A172 (cell line): Measurements from ENCODE around the gene SPTBN4. TPM values are rescaled to one million over a fixed set of nuclear protein-coding genes. Genes with fewer than 3 reads are reported as not detected.

ENCODE experiments used
- DNase-seq: peaks from one replicate; pipeline ENCODE4 v3.0.0-alpha.2; 2015; ENCODE audit warnings: low spot score
- total RNA-seq: library from RNA; depleted of rRNA; stranded (reverse); fragments of >200 nt; shearing (Covaris generic); gene quantifications from 2 replicates; pipeline ENCODE4 v1.2.3, GENCODE V29; 2014

Gene SPTBN4
- total RNA-seq, 1 experiment from 2014 or later, result 2.2 TPM

DNA sequence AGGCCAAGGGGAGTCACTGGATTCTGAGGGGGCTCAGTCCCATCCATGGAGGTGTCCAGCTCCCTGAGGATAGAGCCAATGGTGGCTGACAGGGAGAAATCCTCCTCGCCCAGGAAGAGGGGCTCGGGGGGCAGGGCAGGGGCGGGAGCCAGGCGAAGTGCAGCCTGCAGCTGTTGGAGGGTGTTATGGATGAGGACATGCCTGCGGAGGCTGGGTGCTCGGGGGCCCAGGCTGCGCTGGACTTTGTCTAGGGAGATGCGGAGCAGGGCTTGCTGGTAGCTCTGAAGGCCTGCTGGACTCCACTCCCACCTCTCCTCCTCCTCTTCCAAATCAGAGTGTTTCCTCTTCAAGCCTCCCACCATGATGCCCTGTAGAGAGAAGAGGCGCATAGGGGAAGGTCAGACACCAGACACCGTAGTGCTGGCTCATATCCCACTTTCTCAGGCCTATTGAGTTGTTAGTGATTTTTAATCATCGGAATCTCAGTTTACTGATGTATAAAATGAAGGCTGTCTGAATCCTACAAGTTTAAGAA, 25.0 kb upstream of the SPTBN4 start:
- no peak for DNase-seq

DNA sequence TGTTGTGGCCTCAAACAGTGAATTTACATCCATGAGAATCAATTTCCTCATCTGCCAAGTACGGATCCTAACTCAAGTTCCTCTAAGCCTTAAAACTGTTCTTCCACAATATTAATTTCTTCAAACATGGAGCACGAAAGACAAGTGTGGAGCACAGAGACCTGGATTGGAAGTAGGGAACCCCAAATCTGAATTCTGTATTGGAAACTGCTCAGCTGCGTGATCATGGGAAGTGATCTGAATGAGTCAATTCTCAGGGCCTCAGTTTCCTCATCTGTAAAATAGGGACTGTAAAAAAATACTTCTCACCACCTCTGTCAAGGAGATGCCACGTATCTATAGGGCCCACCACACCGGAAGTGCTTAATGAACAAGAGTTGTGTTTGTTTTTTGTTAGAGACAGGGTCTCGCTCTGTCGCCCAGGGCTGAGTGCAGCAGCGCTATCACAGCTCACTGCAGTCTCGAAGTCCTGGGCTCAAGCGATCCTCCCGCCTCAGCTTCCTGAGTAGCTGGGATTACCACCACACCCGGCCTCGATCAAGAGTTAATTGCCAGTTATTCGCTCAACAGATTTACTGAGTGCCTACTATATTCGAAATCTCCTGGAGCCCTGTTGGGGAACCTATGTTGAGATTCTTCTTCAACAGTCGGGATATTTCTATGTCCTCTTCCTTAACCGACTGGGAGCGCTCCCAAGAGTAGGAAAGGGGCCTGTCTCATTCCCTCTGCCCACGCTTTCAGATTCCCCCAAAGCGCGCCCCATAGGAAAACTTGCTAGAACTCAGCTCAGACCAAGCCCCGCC, 24.3 kb upstream of the SPTBN4 start:
- no peak for DNase-seq

DNA sequence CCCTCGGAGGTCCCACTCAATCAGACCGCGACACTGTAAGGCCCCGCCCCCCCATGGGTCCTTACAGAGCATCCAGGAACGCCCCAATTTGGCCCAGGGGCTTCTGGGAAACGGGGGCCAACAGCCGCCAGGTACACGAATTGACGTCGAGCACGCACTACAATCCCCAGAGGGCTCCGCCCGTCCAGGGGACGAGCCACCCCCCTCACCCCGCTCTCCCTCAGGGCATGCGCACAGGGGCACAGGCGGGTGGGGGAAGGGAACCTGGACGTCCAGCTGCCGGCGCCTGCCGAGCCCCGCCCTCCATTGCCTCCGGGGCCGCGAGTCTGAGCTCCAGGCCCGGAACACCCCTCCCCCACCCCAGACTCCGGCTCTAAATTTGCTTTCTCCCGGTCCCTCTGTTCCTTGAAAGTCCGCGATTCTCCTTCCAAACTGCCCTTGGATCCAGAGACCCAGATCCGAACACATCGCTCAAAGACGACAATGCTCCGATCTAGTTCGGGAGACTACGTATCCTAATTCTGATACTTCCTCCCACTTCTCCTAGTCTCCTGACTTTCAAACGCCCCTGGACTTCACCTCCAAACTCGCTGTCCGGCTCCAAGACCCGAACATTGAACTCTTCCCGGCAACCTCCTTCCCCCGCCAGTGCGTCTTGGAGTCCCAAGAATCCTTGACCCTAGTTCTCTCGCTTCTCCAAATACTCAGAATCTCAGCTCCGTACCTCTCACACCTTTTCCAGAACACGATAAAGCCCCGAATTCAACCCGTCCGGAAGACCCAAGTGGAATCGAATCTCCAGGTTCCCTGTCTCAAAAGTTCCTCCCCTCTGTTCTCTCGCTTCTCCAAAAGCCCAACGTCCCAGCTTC, 23.4 kb upstream of the SPTBN4 start:
- DNase-seq, result peak; percentile 99

DNA sequence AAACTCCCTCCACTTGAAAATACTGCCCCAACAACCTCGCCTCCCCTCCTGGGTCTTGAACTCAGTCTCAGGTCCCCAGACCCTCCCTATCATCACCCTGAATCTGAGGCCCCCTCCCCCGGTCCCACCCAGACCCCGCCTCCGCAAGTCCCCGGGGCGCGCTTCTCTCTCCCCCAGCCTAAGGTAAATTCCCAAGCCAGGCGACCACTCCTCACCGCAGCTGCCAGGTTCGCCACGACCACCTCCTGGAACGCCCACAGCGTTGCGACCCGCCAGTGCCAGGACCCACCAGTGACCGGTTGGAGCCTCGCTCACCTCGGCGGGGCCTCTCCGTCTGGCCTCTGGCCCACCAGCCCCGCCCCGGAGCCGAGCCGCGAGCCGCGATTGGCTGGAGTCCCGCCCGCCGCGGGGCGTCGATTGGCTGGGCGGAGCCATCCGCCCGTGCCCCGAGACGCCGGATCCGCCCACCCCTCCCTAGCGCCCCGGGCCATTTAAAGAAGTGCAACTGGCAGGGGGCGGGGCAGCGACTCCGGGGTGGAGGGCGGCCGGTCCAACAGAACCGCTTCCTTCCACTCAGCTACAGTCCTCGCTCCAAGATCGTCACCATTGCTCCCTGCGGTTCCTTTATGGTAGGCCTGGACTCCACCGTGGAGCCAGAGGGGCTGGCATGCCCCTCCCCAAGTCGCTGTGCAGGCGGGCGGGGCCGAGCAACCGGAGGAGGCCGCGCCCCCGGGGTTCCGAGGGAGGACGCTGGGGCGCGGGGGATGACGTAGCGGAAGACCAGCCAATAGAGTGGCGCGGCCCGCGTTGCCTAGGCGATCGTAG, 22.6 kb upstream of the SPTBN4 start, which contains the start of gene SERTAD3:
SERTAD3 (minus strand) TSS at position 336 of the 825 bp plus-strand sequence. CDS start 2,255 bp downstream, outside the sequence.
- DNase-seq, result peak; percentile 94

DNA sequence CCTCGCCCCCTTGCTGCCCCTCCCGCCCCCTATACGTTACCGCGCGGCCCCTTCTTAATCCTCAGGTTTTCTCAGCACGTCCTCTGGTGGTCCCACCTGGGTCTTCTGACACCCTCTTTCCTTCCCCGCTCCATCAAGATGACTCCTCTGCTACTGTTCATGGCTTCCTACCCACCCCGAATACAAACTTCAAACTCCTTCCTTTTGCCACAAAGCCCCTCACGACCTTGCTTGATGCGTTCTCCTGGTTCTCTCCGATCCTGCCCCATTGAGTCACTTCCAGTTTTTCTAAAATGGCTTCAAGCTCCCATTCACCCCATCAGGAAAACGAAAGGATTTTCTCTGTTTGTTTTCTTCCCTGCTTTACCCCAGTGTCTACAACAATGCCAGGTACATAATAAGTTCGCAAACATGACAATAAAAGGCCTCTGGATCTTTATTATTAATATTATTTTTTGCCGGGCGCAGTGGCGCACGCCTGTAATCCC, 21.9 kb upstream of the SPTBN4 start:
- no peak for DNase-seq

DNA sequence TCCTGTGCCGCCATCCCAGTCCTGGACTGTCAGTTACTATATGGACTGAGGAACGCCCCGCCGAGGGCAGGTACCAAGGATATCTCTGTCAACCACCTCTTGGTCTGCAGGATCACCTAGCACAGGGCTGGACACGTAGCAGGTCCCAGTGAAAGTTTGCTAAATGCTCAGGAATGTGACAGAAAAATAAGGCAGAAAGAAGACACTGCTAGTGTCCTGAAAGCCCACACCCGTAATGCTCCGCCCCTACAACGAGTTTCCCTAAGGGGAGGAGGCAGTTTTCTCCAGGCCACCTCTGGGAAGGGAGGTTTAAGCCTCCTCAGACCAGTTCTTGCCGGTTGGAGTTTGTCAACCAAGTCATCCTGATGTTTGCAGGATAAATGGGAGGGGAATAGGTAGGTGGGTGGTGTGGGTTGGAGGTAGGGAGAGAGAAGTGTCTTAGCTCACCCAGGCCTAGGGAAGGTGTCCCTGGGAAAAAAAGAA, 21.0 kb upstream of the SPTBN4 start:
- peak; percentile 47 for DNase-seq

DNA sequence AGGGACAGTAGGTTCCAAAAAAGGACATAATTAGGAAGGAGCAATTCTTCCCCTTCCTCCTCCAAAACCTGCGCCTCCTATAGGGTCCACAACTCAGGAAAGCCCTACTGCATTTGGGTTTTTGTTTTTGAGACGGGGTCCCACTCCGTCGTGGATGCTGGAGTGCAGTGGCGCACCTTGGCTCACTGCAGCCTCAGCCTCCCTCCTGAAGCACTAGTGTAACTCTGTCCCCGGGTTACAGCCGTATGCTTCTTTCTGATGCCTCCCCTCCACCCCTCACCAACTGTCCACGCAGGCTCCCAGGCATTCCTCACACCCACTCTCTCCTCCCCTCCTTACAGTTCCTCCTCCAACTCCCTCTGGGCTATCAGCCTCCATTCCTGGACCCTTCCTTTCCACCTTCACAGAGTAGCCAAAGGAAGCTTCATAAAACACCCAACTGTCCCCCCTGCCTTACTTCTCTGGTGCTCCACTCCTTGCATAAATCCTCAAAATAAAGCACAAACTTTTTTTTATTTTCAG, 20.5 kb upstream of the SPTBN4 start:
- no peak for DNase-seq

DNA sequence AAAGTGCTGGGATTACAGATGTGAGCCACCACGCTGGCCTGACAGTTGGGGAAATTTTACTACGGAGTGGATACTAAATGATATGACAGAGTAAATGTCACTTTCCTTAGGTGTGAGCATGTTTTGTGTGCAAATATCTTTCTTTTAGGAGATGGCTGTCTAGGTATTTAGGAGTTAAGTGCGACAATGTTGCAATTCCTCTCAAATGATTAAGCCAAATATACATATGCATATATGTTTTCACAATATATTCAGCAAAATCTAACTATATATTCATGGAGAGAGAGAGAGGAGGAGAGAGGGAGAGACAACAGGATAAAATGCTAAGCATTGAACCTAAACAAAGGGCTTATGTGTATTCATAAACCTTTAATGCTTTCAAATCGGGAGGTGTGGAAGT, 17.3 kb upstream of the SPTBN4 start:
- no peak for DNase-seq

DNA sequence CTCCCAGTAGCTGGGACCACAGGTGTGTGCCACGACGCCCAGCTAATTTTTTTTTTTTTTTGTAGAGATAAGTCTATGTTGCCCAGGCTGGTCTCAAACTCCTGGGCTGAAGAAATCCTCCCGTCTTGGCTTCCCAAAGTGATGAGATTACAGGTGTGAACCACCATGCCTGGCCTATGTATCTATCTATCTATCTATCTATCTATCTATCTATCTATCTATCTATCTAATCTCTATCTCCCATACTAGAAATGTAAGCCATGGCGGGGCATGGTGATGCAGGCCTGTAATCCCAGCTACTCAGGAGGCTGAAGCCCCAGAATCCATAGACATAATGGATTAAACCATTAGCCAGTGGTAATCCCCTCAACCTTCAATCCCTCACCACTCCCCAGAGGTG, 16.1 kb upstream of the SPTBN4 start:
- DNase-seq, result no peak

DNA sequence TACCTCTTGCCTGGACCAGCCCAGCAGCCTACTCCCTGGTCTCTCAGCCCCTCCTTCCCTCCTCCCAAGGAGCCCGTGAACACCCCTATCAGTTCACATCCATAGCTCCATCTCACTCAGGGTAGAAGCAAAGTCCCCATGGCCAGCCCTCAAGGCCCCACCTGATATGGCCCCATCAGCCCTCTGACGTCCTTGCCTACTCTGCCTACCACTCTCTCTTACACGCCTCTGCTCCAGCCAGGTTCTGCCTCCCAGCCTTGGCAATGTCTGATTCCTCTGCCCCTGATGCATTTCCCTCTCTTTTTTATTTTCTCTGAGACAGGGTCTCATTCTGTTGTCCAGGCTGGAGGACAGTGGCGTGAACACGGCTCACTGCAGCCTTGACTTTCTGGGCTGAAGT, 14.8 kb upstream of the SPTBN4 start:
- DNase-seq, result no peak

DNA sequence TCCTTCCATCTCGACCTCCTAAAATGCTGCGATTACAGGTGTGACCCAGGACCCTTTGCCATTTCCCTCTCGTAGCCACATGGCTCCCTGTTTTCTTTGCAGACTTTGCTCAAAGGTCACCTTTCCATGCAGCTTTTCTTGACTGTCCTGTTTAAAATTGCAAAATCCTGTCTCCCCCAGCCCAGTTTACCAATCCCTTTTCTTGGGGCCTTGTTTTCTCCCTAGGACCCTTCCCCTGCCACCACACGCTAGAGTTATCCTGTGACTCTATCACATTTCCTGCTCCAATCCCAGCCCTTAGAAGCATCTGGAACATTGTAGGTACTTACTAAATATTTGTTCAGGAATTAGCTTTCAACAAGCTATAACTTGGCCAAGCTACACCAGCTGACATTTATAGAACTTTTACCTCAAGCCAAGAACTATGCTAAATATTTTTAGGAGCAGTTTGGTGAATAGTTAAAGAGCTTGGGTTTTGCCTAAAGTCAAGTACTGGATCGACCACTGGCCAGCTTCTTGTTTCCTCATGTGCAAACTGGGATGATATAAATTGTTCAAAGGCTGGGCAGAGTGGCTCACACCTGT, 13.6 kb upstream of the SPTBN4 start:
- DNase-seq, result no peak

DNA sequence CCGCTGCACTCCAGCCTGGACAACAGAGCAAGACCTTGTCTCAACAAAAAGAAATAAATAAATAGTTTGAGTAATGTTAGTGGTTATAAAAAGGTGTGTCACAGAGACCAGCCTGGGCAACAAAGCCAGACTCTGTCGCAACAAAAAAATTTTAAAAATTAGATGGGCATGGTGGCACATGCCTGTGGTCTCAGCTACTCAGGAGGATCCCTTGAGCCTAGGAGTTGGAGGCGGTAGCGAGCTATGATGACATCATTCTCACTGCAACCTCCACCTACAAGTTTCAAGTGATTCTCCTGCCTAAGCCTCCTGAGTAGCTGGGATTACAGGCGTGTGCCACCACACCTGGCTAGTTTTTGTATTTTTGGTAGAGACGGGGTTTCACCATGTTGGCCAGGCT, 12.9 kb upstream of the SPTBN4 start:
- peak; percentile 27 for DNase-seq

DNA sequence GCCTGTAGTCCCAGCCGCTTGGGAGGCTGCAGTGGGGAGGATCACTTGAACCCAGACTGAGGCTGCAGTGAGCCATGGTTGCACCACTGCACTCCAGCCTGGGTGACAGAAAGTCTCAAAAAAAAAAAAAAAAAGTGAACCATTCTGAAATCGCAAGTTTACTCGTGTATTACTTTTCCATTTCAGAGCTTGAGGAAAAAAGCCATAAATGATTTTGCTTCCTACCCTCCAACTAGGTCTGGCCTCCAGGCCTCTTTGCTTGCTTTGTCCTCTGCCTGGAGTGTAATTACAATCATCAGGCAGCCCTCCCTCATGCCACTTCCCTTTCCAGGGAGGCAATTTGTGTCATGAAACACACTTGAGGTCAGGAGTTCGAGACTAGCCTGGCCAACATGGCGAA, 9.8 kb upstream of the SPTBN4 start:
- DNase-seq, result no peak

DNA sequence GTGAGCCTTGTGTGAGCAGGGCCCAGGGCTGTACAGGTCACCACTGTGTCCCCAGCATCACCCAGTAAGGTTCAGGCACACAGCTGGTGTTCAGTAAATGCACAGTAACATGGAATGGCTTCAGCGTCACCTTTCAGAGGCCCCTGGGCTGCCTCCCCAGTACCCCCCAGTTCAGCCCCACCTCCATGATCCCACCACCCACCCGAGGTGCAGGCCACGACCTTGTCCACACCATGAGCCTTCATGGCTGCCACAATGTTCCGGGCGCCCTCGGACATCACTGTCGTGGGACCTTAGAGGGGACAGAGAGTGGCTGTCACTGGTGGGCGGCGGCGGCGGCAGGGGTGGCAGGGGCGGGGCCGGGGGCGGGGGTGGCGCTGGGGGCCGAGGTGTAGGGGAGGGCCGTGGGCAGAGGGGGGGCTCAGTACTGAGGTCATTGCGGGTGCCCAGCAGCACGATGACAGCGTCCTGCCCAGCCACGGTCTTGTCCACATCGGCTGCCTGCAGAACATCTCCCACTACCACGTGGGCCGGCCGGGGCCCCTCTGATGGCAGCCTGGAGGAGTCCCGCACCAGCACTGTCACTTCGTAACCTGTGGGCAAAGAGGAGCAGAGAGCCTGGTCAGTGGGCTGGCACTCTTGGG, 8.7 kb upstream of the SPTBN4 start:
- no peak for DNase-seq

DNA sequence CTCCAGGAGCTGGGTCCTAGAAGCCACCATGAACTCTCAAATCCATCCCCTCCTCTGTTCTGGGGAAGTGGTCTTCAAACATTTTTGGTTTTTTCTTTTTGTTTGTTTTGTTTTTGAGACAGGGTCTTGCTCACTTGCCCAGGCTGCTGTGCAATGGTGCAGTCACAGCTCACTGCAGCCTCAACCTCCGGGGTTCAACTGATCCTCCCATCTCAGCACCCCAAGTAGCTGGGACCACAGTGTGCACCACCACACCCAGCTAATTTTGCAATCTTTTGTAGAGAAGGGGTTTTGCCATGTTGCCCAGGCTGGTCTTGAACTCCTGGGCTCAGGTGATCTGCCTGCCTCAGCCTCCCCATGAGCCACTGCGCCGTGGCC, 8.2 kb upstream of the SPTBN4 start:
- DNase-seq, result no peak

DNA sequence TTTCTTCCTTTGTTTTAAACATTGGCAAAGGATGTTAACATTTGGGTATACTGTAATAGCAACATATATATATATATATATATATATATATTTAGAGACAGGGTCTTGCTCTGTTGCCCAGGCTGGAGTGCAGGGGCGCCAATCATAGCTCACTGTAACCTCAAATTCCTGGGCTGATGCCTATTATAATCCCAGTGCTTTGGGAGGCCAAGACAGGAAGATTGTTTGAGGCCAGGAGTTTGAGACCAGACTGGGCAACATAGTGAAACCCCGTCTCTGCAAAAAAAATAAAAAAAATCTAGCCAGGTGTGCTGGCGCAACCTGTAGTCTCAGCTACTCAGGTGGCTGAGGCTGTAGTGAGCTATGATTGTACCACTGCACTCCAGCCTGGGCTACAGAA, 6.6 kb upstream of the SPTBN4 start:
- DNase-seq, result no peak

DNA sequence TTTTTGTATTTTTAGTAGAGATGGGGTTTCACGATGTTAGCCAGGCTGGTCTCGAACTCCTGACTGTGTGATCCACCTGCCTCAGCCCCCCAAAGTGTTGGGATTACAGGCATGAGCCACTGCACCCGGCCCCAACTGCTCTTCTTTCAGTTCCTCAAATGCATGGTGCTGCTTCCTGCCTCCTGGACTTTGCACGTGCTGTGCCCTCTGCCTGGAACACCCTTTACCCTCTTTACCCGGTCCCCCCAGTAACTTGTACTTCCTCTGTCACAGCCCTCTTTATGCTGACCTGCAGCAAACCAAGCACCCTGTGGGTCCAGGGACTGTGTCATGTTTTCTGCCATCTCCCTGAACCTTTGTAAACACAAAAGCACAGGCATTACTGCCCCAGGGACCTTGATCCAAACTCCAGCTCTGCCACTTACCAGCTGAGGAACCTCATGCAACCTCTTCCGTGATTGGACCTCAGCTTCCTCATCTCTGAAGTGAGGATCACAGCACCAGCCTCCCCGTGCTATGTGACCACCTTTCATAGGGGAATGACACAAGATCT, 5.1 kb upstream of the SPTBN4 start:
- no peak for DNase-seq

DNA sequence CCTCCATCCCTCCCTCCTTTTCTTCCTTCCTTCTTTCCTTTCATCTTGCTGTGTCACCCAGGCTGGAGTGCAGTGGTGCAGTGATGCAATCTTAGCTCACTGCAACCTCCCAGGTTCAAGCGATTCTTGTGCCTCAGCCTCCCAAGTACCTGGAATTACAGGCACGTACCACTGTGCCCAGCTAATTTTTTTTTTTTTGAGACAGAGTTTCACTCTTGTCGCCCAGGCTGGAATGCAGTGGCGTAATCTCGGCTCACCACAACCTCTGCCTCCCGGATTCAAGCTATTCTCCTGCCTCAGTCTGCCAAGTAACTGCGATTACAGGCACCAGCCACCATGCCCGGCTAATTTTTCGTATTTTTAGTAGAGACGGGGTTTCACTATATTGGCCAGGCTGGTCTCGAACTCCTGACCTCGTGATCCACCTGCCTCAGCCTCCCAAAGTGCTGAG, 3.2 kb upstream of the SPTBN4 start:
- DNase-seq, result peak; percentile 48

DNA sequence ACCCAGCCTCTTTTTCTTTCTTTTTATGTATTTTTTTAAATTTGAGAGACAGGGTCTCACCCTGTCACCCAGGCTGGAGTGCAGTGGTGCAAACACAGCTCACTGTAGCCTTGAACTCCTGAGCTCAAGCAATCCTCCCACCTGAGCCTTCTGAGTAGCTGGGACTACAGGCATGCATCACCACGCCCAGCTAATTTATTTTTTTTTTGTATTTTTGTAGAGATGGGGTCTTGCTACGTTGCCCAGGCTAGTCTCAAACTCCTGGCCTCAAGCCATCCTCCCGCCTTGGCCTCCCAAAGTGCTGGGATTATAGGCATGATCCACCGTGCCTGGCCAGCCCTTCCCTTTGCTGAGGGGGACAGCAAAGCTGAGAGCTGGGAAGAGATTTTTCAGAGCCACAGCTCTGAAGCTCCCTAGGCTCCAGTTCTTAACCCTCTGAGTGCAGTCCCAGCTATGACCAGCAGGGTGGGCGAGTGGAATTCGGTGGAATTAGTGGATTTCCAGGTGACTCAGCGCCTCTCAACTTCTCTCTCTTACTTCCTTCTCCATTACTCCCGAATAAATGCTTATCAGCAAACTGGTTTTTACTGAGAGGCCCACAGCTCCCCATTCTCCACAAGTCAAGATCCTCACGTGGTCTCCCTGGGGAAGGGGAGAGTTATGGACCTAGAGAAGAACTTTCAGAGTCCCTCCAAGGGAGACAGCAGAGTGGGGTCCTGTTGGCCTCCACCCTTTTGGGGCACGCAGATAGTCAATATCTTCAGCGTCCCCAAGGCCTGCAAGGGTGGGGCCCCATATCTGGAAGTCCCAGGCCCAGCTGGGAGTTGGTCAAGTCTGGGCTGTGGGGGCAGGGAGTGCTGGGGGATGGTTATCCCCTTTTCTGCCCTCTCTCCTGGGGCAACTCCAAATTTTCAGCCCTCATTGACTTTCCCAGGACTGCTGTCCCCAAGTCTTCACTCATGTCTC, 2.5 kb upstream of the SPTBN4 start:
- DNase-seq, result peak; percentile 95
